Limb (tissue), 2 donors: ENCODE results near the gene ATG16L2.
"Not testable (repeated sequence)": the region's sequence is repeated elsewhere in the genome, so short reads cannot be mapped to it uniquely, and the experiment has no call there.

Experiments used
- DNase-seq, 2 donors: peaks; one replicate each; pipeline ENCODE4 v3.0.0-alpha.2; 2016; ENCODE audit errors: extremely low spot score in 2 of 2

ATG16L2 gene

DNA sequence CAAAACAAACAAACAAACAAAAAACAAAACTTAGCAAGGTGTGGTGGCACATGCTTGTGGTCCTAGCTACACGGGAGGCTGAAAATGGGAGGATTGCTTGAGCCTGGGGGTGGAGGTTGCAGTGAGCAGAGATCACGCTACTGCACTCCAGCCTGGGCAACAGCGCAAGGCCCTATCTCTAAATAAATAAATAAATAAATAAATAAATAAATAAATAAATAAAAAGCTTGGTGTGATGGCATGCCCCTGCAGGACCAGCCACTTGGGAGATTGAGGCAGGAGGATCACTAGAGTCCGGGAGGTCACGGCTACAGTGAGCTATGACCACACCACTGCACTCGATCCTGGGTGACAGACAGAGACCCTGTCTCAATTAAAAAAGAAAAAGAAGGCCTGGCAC lies 11.4 kb upstream of the ATG16L2 start:
- no peak for DNase-seq

DNA sequence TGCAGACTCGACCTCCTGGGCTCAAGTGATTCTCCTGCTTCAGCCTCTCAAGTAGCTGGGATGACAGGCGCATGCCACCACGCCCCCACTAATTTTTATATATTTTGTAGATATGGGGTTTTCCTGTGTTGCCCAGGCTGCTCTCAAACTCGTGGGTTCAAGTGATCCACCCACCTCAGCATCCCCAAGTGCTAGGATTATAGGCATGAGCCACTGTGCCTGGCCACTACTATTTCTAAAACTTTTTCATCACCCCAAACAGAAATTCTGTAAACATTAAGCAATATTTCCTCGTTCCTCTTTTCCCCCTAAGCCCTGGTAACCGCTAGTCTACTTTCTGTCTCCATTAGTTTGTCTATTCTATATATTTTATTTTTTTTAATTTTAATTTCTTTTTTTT lies 9.0 kb upstream of the ATG16L2 start:
- no peak for DNase-seq

DNA sequence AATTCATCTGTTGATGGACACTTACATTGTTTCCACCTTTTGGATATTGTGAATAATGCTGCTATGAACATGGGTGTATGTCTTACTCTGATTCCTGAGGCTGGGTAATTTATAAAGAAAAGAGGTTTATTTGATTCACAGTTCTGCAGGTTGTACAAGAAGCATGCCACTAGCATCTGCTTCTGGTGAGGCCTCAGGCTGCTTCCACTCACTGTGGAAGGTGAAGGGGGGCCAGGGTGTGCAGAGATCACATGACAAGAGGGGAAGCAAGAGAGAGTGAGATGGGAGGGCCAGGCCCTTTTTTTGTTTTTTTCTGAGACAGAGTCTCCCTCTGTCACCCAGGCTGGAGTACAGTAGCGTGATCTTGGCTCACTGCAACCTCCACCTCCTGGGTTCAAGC lies 7.8 kb upstream of the ATG16L2 start:
- not testable (repeated sequence) for DNase-seq

DNA sequence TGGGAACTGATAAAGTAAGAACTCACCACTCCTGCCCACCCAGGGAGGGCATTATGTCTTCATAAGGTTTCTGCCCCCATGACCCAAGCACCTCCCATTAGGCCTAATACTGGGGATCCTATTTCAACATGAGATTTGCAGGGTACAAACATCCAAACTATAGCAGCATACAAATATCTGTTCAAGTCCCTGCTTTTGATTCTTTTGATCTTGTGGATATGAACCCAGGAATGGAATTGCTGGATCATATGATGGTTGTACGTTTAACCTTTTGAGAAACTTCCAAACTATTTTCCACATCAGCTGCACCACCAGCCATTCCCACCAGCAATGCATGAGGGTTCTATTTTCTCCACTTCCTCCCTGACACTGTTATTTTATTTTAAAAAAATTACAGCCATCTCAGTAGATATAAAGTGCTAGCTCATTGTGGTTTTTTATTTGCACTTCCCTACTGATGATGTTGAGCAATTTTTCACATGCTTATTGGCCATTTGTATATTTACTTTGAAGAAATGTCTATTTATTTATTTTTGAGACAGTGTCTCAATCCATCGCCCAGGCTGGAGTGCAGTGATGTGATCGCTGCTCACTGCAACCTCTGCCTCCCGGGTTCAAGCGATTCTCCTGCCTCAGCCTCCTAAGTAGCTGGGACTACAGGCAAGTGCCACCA lies 7.1 kb upstream of the ATG16L2 start:
- DNase-seq = no peak

DNA sequence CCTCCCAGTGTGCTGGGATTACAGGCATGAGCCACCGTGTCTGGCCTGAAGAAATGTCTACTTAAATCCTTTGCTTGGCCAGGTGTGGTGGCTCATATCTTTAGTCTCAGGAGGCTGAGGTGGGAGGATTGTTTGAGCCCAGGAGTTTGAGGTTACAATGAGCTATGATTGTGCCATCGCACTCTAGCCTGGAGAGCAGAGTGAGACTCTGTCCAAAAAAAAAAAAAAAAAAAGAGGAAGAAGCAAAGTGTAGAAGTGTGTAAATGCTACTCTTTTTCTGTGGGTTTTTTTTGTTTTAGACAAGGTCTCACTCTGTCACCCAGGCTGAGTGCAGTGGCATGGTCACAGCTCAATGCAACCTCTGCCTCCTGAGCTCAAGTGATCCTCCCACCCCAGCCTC lies 6.4 kb upstream of the ATG16L2 start:
- DNase-seq = no peak

DNA sequence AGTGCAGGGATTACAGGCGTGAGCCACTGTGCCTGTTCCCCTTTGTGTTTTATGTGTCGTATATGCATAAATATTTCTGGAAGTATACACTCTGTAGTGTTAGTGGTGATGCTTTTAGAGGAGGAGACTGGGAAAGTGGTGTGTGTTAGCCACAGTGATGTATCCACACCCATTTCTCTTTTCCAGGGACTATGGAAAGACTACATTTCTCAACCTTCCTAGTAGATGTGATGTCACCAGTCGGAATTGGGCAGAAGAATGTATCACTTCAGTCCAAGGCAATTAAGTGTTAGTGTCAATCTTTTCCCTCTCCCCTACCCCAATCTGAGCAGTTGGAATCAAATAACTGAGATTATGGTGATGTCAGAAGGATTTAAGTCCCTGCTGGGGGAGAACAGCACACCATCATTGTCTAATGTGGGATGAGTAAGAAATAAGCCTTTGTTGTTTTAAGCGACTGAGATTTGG lies 5.8 kb upstream of the ATG16L2 start:
- no peak for DNase-seq

DNA sequence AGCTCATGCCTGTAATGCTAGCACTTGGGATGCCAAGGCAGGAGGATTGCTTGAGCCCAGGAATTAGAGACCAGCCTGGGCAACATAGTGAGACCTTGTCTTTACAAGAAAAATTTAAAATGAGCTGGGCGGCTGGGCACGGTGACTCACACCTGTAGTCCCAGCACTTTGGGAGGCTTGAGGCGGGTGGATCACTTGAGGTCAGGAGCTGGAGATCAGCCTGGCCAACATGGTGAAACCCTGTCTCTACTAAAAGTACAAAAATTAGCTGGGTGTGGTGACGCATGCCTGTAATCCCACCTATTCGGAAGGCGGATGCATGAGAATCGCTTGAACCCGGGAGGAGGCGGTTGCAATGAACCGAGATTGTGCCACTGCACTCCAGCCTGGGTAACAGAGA lies 2.5 kb upstream of the ATG16L2 start:
- not testable (repeated sequence) for DNase-seq

DNA sequence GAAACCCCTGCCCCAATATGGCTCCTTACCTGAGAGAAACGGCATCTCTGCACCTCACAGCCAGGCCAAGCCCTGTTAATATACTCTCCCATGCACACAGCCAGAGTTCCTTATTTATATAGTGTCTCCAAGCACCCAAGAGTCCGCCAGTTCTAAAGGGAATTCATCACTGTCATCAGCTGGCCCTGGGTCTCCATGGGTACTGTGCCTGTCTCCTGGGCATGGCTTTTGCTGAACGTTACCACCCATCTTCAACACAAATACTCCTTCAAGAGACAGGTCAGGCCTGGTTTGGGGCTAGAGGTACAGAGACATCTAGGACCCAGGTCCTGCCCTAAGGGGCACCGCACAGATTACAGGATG lies 1.6 kb upstream of the ATG16L2 start:
- no peak for DNase-seq

DNA sequence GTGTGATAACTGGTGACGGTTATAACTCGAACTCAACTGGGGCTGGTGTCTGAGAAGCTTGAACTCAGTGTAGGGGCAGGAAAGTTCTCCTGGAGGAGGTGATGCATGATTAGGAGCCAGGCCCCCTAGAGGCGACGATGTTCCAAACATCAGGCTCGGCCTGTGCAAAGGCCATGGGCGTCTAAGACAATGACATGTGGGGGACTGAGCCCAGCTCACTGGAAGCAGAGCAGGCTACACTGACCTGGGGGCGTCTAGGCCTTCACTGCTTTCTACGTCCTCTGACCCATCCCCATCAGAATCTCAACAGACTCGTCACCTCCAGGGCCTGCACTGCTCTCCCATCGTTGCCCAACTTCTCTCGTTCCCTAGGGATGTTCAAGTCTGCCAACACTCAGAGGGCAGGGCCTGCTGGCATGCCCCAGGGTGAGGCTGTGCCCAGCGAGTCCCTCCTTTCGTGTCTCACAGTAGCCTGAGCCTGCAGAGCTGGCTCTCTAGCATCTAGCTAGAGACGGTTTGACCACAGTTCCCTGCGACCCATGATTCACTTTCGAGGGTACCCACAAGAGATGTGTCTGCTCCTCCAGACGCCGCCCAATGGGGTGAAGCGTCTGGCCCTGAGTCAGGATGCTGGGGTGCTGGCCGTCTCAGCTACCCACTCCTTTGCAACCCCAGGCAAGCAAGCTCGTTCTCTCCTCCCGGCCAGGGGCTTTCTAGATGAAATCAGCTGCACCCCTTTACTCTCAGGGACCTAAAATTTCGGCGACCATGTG lies 1.1 kb upstream of the ATG16L2 start:
- peak in 1 of 2 donors; percentile 40 for DNase-seq

DNA sequence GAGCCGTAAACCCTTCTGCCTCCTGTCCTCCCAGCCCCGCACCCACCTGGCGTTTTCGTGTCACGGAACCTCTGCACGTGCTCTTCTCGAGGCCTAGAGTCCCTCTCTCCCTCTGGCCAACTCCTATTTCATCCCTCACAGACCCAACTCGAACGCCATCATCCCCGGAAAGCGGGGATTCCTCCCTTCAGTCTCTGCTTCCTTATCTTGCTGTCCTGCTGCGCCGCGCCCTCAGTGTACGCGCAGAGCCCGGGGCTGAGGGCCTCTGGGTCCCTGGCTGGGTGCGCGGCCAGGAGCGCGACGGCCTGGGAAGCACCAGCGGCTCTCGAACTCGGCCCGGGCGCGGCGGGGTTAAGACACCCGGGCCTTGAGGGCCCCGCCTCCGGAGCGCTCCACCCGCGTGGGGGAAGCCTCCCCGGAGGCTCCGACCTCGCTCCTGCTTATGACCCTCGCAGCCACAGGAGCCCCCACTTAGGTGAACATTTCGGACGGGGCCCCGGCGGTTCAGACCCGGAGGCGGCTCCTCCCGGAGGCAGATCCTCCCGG lies 398 bp upstream of the ATG16L2 start:
- DNase-seq = peak in 1 of 2 donors; percentile 62

DNA sequence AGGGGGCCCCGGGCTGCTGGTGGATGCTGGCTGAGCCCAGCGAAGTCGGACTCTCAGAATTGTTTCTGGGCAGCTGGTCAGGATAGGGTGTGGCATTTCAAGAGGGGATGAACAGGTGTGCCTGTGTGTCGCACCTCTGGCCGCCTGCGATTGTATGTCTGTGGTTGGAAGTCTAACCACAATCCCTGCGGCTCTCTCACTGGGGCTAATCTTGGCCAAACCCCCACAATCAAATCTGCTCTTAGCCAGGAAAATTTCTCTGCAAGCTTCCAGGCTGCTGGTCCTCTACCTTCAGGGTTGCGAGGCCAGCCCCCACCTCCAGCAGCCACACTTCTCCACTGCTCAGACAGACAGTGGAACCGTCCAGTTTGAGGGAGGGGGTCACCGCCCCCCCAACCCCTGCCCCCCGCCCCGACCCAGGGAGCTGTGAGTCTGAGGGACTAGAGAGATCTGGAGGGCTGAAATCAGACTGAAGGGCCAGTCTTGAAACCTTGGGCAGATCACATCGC lies 953 bp downstream of the ATG16L2 start:
- no peak for DNase-seq

DNA sequence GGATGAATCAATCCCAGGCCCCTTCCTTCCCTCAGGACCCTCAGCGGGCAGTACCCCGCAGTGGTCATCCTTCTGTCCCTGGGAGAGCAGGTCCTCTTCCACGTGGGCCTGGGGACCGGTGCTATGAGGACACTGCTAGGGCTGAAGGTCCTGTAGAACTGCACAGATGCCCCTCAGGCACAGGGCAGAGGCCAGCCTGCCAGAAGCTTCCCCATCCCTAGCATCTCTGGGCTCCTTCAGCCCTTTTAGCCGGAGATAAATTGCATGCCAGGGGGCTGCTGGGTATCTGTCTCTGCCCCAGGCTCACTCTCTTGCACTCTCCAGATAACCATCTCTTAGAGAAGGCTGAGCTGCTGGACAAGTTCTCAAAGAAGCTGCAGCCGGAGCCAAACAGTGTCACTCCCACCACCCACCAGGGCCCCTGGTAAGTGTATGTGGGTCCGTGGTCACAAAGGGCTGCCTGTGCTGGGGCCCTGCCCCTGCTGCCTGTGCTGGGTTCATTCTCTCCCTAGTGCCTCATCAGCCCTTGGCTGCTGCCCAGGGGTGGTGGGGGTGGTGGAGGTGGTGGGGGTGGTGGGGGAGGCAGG lies 2.3 kb downstream of the ATG16L2 start:
- DNase-seq = no peak

DNA sequence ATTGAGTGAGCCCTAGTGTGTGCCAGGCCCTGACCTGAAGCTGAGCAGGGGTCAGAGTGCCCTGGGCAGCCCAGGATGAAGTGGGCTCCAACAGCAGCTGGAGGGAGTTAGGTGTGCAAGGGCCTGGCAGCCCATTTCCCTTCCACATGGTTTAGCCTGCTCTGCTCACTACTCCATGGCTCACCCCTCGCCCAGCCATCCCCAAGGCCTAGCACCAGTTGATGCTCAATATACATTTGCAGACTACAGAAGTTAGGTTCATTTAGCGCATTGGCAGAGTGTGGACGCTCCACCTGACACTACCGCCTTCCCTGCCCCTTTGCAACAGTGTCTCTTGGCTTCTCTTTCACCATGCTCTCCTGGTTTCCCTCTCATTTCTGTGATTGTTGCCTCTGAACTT lies 3.8 kb downstream of the ATG16L2 start:
- no peak for DNase-seq

DNA sequence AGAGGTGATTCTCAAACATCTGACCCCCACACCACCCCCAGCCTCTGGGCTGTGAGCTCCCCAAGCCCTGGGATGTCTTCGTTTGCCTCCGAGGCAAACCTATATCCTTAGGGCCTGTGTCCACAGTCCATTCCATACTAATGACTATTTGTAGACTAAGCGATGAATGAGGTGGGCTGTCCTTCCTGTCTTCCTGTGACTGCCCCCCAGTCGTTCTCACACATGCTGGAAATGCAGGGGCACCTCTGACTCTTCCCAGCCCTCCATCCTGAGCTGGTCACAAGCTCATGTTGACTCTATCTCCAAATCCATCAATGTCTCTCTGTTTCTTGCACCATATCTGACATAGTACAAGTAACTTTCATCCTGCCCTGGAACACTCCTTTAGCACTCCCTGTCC lies 4.8 kb downstream of the ATG16L2 start:
- no peak for DNase-seq

DNA sequence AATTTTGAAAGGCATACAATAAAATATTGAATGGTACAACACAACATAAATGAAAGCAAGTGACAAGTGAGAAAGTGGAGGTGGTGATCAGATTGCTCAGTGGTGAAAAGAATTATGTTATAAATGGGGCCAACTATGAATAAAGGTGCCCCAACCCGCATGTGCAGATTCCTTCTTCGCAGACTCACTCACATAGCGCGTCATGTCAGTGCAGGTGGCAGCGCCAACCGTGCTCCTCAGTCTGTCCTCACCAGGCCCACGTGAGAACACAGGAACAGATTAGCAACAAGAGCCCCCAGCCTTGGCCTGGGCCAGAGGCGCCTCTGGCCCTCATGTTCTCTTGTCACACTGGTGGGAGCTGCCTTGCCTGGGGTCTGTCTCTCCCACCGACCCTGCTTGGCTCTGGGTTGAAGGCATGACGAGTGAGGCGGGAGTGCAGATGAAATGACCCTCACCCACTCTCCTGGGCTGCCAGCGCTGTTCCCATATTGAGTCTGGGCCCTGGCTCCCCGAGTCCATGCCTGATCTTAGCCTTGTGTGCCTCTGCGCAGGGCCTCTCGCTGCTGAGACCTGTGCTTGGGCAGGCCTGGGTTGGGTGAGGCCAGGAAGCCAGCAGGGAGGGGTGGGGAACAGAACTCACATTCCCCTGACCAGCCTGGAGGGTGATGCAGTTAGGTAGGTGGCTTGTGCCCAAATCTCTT lies 6.4 kb downstream of the ATG16L2 start:
- no peak for DNase-seq

DNA sequence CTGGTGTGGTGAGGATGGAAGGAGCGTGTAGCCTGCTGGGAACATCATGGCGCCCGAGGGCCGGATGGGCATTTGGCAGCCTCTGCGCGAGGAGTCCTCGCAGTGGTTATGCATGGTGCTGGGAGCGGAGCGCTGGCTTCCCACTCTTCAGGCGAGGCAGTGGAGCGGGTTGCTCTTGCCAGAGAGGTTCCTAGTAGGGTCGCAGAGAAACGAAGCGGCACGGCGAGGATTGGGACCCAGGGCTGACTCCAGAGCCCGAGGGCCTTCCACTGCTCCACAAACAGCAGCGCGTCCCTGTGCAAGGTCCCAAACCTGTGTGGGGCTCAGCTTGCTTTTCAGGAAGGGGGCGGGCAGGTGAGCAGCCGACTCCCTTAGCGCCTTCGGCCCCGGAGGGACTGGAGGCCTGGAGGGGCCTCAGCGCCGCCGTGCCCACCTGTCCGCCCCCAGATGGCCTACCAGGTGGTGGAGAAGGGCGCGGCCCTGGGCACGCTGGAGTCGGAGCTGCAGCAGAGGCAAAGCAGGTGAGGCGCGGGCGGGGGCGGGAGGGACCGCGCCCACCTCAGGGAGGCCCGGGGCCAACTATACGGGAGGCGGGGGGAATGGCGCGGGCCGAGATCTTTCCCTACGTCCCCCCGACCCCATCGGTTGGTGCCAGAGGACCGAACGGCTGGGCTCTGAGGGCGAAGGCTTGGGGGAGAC lies 7.2 kb downstream of the ATG16L2 start:
- no peak for DNase-seq

DNA sequence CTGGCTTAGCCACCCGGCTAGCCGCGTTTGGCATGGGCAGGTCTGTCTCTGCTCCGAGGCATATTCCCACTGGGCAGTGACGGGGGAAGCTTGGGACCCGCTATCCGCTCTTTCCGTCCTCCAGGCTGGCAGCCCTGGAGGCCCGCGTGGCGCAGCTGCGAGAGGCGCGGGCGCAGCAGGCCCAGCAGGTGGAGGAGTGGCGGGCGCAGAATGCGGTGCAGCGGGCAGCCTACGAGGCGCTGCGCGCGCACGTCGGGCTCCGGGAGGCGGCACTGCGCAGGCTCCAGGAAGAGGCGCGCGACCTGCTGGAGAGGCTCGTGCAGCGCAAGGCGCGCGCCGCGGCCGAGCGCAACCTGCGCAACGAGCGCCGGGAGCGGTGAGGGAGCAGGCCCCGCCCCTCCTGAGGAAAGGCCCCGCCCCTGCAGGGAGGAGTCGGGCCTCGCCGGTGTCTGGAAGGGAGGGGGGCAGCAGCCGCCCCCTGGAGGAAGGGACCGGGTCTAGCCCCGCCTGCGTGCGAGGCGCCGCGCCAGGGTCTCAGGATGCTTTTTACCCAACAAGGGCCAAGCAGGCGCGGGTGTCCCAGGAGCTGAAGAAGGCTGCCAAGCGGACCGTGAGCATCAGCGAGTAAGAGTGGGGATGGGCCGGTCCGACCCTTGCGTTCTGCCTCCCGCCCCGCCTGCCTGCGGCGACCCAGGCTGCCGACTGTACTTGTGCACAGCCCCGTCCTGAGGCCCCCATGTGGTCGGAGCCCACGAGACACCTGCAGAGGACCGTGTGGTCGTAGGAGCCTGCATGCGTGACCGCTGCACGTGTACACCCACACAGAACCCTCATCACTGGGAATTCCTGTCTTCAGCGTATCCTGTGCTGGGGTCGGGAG lies 7.9 kb downstream of the ATG16L2 start:
- DNase-seq = peak; percentile 93 to 98

DNA sequence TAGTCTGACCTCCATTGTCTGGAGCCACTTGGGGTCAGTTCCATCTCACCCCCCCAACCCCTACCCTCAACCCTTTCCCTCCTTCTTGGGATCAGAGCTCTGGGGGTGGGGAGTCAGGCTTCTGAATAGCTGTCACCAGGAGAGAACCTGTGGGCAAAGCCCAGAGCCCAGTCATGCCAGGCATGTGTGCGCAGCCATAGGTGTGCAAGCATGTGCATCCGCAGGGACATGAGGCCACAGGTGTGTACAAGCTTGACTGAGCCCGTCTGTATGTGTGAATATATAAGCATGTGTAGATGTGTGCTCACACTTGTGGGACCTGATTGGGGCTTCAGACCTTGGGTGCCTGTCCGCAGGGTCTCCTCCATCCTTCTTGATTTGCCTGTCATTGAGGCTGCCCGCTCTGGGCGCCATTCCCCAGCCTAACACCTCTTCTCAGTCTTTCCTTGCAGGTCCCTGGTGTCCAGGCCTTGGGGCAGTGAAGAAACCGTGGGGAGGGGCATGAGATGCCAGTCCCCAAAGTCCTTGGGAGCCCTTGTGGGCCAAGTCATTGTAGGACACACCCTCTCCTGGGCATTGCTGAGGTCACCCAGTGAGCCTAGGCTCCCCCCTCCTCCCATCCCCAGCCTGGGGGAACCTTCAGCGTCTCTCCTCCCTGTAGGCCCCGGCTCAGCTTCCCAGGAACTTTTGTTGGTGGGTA lies 9.0 kb downstream of the ATG16L2 start:
- DNase-seq = no peak

DNA sequence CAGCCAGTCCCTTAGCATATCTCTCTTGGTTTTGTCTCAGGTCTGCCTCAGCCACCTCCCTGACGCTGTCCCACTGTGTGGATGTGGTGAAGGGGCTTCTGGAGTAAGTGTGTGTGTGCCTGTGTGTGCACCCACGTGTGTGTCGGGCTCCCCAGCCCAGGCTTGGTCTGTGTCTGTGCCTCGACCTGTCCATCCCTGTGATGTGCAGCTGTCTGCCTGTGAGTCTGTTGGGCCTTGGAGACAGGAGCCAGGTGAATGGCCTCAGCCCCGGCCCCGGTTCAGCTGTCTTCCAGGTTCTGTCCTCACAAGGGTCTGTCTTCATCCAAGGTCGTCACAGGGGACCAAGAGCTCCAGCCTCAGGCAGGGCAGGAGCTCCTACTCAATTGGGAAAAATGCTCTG lies 9.8 kb downstream of the ATG16L2 start:
- DNase-seq = no peak
